ENCODE results near the gene RBPJ.
A peak's percentile ranks its signal among the peaks of the same experiment; 100 is the strongest.

The RBPJ gene

GRCh38 chr4:26330186-26330787, 9.5 kb downstream of the RBPJ start:
- TF ChIP-seq, protein P1, sequence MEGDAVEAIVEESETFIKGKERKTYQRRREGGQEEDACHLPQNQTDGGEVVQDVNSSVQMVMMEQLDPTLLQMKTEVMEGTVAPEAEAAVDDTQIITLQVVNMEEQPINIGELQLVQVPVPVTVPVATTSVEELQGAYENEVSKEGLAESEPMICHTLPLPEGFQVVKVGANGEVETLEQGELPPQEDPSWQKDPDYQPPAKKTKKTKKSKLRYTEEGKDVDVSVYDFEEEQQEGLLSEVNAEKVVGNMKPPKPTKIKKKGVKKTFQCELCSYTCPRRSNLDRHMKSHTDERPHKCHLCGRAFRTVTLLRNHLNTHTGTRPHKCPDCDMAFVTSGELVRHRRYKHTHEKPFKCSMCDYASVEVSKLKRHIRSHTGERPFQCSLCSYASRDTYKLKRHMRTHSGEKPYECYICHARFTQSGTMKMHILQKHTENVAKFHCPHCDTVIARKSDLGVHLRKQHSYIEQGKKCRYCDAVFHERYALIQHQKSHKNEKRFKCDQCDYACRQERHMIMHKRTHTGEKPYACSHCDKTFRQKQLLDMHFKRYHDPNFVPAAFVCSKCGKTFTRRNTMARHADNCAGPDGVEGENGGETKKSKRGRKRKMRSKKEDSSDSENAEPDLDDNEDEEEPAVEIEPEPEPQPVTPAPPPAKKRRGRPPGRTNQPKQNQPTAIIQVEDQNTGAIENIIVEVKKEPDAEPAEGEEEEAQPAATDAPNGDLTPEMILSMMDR (IDR thresholded peaks at IDR 0.05): peak; percentile 86
- no peak for TF ChIP-seq ZFX (IDR thresholded peaks at IDR 0.05; ENCODE audit: borderline replicate concordance)
- H3K27ac ChIP-seq: no peak overlapping the region

DNA sequence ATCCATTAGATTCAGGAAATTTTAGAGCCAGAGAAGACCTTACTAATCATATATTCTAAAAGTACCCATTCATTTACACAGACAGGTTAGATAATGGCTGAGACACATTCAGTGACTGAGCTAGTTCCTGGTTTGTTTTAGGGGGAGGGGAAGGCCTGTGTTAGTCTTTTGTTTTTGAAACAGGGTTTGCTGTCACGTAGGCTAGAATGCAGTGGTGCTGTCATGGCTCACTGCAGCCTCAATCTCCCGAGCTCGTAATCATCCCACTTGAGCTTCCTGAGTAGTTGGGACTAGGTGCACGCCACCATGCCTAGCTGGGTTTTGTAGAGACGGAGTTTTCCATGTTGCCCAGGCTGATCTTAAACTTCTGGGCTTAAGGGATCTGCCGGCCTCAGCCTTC, 10.1 kb downstream of the RBPJ start:
- no peak overlapping the region for H3K27ac ChIP-seq
- TF ChIP-seq ZFX (IDR thresholded peaks at IDR 0.05; ENCODE audit: borderline replicate concordance): no peak
- TF ChIP-seq, protein P1 (IDR thresholded peaks at IDR 0.05): no peak

DNA sequence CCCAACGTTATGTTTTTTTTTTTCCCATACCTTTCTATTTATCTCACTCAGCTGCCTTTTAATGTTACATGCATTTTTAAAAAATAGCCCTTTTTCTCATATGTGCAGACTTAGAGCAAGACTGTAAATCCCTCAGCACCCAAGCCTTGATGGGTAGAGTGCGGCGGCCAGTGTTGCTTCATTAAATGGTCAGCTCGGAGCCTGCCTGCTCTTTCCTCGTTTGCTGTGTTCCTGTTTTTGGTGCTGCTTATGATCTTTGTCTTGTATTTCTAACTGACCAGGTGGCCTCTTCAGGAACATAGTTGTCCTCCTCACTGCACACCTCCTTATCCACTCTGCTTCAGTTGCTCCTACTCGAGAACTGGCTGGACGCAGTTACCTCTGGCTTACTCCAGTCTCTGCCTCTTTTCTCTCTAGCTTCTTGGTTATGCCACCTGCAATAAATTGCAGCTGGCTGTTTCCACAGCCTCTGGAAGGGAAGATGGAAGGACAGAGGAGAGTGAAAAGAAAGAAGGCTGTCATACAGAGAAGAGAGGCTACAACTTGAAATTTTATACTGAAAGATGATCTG, 10.7 kb downstream of the RBPJ start:
- no peak overlapping the region for H3K27ac ChIP-seq
- TF ChIP-seq ZFX (IDR thresholded peaks at IDR 0.05; ENCODE audit: borderline replicate concordance): no peak
- TF ChIP-seq, protein P1 (IDR thresholded peaks at IDR 0.05): no peak

DNA sequence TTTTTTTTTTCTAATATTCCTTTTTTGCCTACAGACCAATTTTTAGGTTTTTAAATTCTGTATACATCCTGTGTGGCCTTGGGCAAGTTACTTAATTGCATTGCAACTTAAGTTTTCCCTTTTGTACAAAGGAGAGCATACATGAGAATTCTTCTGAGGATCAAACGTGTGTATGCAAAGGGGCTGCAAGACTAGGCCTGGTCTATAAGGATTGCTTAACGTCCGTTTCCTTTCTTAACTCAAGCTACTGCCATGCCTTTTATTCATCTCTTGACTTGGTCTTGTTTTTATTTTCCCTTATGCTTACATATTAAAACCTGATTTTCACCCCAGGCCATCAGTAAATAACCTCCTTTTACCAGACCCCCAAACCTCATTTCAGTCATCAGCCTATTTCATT, 13.6 kb downstream of the RBPJ start:
- no peak for TF ChIP-seq ZFX (IDR thresholded peaks at IDR 0.05; ENCODE audit: borderline replicate concordance)
- TF ChIP-seq, protein P1 (IDR thresholded peaks at IDR 0.05): no peak
- no peak overlapping the region for H3K27ac ChIP-seq

- TF ChIP-seq ZFX (IDR thresholded peaks at IDR 0.05; ENCODE audit: borderline replicate concordance): no peak
- TF ChIP-seq, protein P1 (IDR thresholded peaks at IDR 0.05): no peak
These were observed 16.8 kb downstream of the RBPJ start for GRCh38 chr4:26337612-26338011.

DNA sequence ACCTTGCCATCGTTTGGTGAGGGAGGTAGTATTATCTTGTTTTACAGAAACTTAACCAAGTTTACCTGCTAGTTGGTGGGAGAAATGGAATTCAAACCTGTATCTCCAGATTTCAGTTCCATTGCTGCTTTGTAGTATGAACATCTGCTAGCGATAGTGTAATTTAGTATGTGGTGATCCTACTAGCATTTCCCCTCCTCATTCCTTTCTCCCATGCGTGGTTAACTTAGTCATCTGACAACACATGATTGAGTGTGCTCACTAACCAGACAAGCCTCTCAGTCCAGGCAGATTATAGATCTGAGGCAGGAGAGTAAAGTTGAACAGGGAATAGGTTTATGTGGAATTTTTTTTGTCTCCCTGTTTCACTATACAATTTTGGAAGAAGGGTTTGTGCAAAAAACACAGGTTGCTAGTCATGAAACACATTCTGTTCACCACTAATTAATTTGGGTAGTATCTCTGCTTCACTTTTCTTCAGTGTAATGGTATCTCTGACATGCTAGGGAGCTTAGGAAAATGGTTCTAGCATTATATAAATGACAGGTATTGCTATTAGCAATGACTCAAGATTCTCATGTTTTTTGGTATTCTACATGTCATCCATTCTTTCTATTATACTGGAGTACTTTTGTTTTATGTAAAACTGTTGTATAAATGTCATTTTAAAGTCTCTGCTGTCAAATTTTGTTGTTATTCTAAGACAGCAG, 21.7 kb downstream of the RBPJ start:
- H3K27ac ChIP-seq: no peak overlapping the region
- TF ChIP-seq, protein P1 (IDR thresholded peaks at IDR 0.05): no peak
- TF ChIP-seq ZFX (IDR thresholded peaks at IDR 0.05; ENCODE audit: borderline replicate concordance): no peak

More at GRCh38 chr4:26337612-26338011, 16.8 kb downstream of the RBPJ start:
- no peak overlapping the region for H3K27ac ChIP-seq

DNA sequence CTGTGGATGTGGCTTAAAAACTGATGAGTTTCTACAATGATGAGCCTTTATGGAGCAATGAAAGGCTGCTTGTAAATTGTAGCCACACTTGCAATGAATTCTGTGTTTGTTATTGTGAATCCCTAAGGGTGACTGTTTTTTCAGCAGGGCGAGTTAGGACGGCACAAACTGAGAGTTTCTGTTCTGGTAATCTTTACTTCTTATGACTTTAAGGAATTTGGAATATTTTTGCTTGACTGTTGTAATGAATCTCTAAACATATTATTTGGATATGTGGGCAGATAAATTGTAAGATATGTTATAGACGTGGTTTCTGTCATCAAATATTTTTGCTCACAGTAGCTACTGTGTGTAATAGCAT, 22.2 kb downstream of the RBPJ start:
- H3K27ac ChIP-seq: no peak overlapping the region
- TF ChIP-seq, protein P1 (IDR thresholded peaks at IDR 0.05): no peak
- no peak for TF ChIP-seq ZFX (IDR thresholded peaks at IDR 0.05; ENCODE audit: borderline replicate concordance)
